Right atrium auricular region (tissue), 2 donors: ENCODE measurements around the gene LMO4. TPM values are rescaled to one million over a fixed set of nuclear protein-coding genes. Genes with fewer than 3 reads are reported as not detected.

Source experiments
- DNase-seq: peaks from one replicate; pipeline ENCODE4 v3.0.0-alpha.2; 2019; ENCODE audit warnings: low spot score
- H3K27ac ChIP-seq, 2 donors: fragments of 200-600 bp; sonication (generic); 1 replicate in 1 of 2; 2 replicates in 1 of 2; pipeline ENCODE4 v1.5.1; 2016 to 2019
- H3K27me3 ChIP-seq, 2 donors: fragments of 200-600 bp; sonication (generic); one replicate each; pipeline versions ENCODE4 v1.5.1 to v1.6.0; 2017 to 2019
- H3K36me3 ChIP-seq: fragments of 200-600 bp; sonication (generic); one replicate; pipeline ENCODE4 v1.5.1; 2016
- H3K4me1 ChIP-seq, 2 donors: fragments of 200-600 bp; sonication (generic); one replicate each; pipeline versions ENCODE4 v1.5.1 to v1.6.0; 2017 to 2019
- H3K4me3 ChIP-seq, 2 donors: fragments of 200-600 bp; sonication (generic); 1 replicate in 1 of 2; 2 replicates in 1 of 2; pipeline ENCODE4 v1.5.1; 2017 to 2019; ENCODE audit warnings: mild to moderate bottlenecking in 1 of 2, moderate library complexity in 1 of 2
- H3K9me3 ChIP-seq, 2 donors: fragments of 200-600 bp; sonication (generic); one replicate each; pipeline ENCODE4 v1.5.1; 2019
- CTCF ChIP-seq, 2 donors: fragments of 200-600 bp; sonication (generic); IDR thresholded peaks; one replicate each; pipeline ENCODE4 v1.5.1; 2019; ENCODE audit warnings: antibody characterized with exemption in 2 of 2
- total RNA-seq, 2 donors: library from RNA; depleted of rRNA; stranded (reverse); fragments of >200 nt; gene quantifications; one replicate each; pipeline ENCODE4 v1.1.0, GENCODE V29; 2016

Gene LMO4
- total RNA-seq, 2 donors from 2014 or later, result 32.7 to 47.7 TPM

GRCh38 chr1:87356591-87356990, 27.9 kb downstream of the LMO4 start:
- Histone ChIP-seq H3K4me3 (no peak overlapping the region), H3K36me3 (no peaks in the 10 kb centered on the region), H3K4me1 (peaks cover 0 to 3% of the 10 kb centered on the region in 2 donors), H3K27me3 (no peaks in the 10 kb centered on the region), H3K27ac (peak overlapping the region in 1 of 2 donors; percentile 59), H3K9me3 (no peaks in the 10 kb centered on the region)
- TF ChIP-seq CTCF (IDR thresholded peaks at IDR 0.05), result no peak
- DNase-seq, result no peak

DNA sequence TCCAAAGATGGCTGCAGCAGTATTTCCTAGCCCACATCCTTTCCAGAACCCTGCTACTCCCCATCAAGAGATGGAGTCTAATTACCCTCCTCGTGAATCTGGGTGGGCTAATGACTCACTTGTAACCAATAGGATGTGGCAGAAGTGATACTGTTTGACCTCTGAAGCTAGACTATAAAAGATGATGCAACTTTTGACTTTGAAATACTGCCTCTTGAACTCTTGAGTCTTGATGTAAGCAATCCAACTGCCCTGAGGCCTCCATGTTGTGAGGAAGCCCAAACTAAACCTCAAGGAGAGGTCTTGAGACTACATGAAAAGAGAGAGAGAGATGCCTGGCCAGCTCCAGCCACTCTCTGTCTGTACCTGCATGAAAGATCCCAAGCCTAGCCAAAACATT, 29.5 kb downstream of the LMO4 start:
- no peak overlapping the region for H3K4me3 ChIP-seq
- no peaks in the 10 kb centered on the region for H3K9me3 ChIP-seq
- peaks cover 0 to 3% of the 10 kb centered on the region in 2 donors for H3K4me1 ChIP-seq
- no peak for DNase-seq
- H3K27me3 ChIP-seq, result no peaks in the 10 kb centered on the region
- no peaks in the 10 kb centered on the region for H3K36me3 ChIP-seq
- no peak overlapping the region for H3K27ac ChIP-seq
- no peak for TF ChIP-seq CTCF (IDR thresholded peaks at IDR 0.05)

GRCh38 chr1:87359586-87359985, 30.9 kb downstream of the LMO4 start:
- Histone ChIP-seq H3K9me3 (no peaks in the 10 kb centered on the region), H3K4me1 (peaks cover 0 to 3% of the 10 kb centered on the region in 2 donors), H3K36me3 (no peaks in the 10 kb centered on the region), H3K27me3 (no peaks in the 10 kb centered on the region), H3K27ac (no peak overlapping the region), H3K4me3 (no peak overlapping the region)
- TF ChIP-seq CTCF (IDR thresholded peaks at IDR 0.05), result no peak
- no peak for DNase-seq

- TF ChIP-seq CTCF (IDR thresholded peaks at IDR 0.05), result no peak
- no peak for DNase-seq
- H3K27me3 ChIP-seq, result no peaks in the 10 kb centered on the region
- H3K27ac ChIP-seq, result no peak overlapping the region
- no peaks in the 10 kb centered on the region for H3K4me1 ChIP-seq
- H3K36me3 ChIP-seq, result no peaks in the 10 kb centered on the region
- no peak overlapping the region for H3K4me3 ChIP-seq
- no peaks in the 10 kb centered on the region for H3K9me3 ChIP-seq
Measured at GRCh38 chr1:87362063-87362833, 33.6 kb downstream of the LMO4 start.

GRCh38 chr1:87362834-87363426, 34.2 kb downstream of the LMO4 start:
- TF ChIP-seq CTCF (IDR thresholded peaks at IDR 0.05), result no peak
- Histone ChIP-seq H3K4me3 (no peak overlapping the region), H3K36me3 (no peaks in the 10 kb centered on the region)

More at GRCh38 chr1:87362834-87363426, 34.2 kb downstream of the LMO4 start:
- H3K4me1 ChIP-seq, result peaks cover 0 to 5% of the 10 kb centered on the region in 2 donors
- H3K9me3 ChIP-seq, result no peaks in the 10 kb centered on the region
- H3K27ac ChIP-seq, result no peak overlapping the region
- DNase-seq, result no peak
- H3K27me3 ChIP-seq, result no peaks in the 10 kb centered on the region
